Stimulated activated CD8-positive, alpha-beta memory T cell treated with anti-CD3 and anti-CD28 coated beads, Interleukin-2, amount 100 ng/mL, for 1 hour (primary cell): ENCODE results near the gene ZSWIM3.

Experiments used
- DNase-seq, 2 donors: peaks; one replicate each; pipeline ENCODE4 v3.0.0-alpha.2; 2020; ENCODE audit warnings: low read depth in 2 of 2

The ZSWIM3 gene

DNA sequence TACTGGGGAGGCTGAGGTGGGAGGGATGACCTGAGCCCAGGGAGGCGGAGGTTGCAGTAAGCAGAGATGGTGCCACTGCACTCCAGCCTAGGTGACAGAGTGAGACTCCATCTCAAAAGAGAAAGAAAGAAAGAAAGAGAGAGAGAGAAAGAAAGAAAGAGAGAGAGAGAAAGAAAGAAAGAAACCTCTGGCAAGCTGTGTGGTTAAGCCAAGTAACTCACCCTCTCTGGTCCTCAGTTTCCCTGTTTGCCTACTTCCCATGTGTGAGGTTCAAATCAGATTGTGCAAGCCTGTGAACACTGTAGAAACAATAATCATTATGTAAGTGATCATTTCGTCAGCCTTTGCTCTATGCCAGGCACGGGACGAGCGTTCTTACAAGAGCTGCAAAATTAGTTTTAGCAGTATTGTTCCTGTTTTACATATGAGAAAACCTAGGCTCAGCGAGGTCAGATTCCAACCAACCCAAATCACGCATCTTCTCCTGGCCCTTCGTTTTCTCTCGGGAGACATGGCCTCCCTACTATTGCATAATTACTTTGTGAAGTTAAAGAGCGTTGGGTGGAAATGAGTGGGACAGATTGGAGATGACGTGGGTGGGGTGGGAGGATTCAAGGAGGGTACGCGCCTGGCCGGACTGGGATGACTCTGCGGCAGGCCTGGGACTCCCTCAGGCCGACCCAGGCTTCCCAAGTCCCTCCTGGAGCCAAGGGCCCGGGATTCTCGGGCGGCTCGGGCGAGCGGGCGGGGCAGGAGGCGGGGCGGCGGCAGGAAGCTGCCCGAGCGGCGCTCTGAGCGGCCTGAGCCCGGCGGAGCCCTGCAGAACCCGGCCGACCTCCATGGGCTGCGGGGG is 24.2 kb upstream of the ZSWIM3 start, which contains the start of gene SNX21:
Gene SNX21 (plus strand): TSS at position 770 of the 853 bp plus-strand sequence. CDS start 121 bp downstream, outside the sequence.
- no peak for DNase-seq

DNA sequence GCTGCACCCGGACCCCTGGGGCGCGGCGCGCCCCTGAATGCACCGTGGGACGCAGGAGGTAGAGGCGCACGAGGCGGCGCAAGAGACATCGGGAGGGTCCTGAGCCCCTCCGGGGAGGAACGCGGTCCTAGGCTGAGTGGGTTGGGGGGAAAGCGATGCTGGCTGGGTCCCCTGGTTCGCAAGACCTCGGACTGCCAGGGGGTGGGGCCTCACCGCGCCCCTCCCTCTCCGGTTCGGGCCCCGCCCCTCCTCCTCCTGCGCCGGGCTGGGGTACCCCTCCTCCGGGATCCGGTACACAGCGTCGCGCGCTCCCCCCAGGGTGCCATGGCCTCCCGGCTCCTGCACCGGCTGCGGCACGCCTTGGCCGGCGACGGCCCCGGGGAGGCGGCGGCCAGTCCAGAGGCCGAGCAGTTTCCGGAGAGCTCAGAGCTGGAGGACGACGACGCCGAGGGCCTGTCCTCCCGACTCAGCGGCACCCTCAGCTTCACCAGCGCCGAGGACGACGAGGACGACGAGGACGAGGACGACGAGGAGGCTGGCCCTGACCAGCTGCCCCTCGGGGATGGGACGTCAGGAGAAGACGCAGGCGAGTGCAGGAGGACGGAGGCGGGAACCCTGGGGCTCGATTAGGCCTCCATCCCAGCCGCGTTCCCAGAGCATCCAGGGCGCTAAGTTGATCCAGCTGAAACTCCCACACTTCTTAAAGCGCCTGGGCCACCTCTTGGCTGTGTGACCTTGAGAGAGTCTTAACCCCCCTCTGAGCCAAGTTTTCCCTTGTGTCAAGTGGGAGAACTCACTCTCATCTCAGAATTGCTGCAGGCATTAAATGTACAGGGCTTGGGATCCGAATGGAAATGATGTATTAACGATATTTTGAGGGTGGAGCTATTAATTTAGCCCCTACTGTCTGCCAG is 23.3 kb upstream of the ZSWIM3 start:
- DNase-seq = no peak

DNA sequence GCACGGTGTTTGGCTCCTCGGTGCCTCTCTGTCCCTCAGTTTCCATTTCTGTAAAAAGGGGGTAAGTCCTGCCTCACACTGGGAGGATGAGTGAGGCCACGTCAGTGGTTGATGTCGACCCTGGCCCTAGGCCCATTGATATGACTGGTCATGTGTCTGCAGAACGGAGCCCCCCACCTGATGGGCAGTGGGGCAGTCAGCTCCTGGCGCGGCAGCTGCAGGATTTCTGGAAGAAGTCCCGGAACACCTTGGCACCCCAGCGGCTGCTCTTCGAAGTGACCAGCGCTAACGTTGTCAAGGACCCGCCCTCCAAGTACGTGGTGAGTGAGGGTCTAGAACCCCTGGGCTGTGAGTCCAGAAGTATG is 22.6 kb upstream of the ZSWIM3 start:
- DNase-seq = no peak

DNA sequence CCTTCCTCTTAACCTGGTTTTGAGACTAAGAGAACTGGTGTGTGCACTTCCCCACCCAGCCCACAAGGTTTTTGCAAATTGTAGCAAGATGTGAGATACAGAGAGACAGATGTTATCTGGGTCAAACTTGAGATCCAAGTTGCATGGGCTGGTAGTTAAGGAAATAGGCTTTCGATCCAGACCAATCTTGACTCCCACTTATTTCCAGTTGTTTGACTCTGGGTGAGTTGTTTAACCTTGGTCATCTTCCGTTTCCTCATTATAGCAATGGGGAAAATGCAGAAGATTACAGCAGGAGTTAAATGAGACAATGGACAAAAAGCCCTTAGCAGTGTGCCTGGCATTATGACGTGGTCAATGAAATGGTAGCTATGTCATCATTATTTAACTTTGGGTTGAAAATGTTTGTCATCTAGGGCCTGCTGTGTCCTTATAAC is 22.1 kb upstream of the ZSWIM3 start:
- no peak for DNase-seq

DNA sequence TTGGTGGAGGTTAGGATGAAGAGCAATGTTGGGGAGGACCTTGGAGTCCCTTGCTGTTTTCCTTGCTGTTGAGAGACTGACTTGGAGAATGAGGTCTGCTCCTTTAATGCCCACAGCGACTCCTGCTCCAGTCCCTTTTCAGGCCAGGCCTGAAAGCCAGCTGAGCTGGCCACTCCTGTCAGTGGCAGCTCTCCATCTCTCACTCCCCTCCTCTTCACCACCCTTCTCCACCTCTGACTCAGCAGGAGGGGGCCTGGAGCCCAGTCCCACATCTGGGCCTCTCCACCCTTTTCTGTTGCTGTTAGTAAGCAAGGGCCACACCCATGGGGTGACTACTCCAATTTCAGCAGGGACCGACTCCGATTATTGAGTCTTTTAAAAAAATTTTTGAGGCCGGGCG is 21.6 kb upstream of the ZSWIM3 start:
- DNase-seq = no peak

DNA sequence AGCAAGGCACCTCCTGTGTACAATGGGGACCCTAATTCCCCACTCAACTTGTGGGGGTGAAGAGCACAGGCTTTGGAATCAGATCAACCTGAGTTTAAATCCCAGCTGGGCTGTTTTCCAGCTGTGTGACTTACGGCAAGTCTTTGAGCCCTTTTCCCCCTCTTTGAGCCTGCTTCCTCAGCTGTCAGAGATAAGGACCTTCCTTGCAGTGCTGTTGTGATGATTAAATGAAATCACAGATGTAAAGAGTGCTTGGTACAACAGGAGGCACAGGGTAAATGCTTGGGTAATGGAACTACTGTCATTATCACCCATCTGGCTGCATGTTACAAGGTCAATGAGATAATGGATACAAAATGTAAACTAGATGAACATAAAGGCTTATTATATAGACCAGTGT is 20.6 kb upstream of the ZSWIM3 start:
- no peak for DNase-seq

DNA sequence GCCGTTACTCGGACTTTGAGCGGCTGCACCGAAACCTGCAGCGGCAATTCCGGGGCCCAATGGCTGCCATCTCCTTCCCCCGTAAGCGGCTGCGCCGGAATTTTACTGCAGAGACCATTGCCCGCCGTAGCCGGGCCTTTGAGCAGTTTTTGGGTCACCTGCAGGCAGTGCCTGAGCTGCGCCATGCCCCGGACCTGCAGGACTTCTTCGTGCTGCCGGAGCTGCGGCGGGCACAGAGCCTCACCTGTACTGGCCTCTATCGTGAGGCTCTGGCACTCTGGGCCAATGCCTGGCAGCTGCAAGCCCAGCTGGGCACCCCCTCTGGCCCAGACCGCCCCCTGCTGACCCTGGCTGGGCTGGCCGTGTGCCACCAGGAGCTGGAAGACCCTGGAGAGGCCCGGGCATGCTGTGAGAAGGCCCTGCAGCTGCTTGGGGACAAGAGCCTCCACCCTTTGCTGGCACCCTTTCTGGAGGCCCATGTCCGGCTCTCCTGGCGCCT is 16.7 kb upstream of the ZSWIM3 start:
- no peak for DNase-seq

DNA sequence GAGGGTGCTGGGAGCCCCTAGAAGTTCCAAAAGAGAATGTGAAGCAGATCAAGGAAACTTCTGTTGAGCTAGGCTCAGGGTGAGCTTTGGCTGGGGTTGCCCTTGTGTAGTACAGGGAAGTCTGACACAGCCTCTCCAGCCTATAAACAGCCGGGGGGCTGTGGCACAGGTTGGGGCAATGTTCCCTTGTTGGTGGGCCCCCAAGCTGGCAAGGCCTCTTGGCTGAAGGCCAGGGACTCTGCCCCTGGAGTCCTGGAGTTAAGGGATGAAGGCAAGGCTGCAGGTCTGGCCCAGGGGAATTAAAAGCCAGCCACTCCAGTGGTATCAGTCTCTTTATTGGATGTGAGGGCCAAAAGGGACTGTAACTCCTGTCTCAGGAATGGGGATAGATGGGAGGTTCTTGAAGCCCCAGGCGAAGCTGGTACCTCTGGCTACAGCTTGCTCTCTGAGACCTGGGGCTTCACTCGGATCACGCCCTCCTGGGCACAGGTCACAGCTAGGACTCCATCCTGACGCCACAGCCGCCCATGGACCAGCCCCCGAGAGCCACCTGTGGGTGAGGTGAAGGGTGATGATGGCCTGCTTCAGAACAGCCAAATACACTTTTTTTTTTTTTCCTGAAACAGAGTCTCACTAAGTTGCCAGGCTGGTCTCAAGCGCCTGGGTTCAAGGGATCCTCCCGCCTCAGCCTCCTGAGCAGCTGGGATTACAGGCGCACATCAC is 15.8 kb upstream of the ZSWIM3 start:
- DNase-seq = no peak

DNA sequence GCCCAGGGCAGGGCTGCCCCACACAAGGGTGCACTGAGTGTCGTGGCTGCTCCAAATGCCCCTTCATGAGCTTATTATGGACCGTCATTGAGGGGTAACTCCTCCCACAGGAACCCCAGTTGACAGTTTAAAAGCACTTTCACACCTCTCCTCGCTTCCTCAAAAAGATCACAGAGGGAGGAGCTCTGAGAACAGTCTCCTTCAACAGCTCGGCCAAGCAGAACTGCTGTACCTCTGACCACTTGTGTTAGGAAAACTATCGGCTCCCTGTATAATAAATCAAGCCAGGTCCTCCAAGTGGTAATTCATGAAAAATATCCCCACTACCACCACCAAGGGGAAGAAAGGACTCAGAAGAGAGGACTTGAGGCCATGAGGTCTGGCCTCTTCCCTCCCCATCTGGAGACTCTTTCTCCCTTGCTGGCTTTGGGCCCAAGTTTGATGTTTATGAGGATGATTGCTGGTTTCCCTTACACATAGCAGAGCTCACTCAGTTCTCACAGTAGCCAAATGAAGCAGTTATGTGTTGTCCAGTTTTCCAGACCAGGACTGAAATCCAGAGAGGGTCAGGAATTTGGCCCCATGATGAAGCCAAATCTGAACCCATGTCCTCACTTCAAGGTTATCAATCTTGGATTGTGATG is 15.1 kb upstream of the ZSWIM3 start:
- DNase-seq = no peak

DNA sequence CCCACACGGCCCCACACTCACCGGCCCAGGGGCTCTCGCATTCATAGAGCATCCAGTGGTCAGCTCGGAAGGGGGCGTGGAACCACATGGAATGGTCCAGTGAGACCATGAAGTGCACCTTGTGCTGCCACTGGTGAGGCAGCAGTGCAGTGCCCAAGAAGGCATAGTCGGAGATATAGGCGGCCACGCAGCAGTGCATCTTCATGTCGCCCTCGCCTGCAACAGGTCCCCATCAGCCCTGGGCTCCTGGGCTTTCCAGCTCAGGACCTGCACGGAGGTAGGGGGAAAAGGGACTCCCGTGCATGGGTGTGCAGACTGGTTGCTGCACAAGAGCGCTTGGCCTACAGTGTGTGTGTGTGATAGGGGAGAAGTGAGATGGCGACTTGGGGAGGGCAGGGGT is 13.9 kb upstream of the ZSWIM3 start:
- DNase-seq = no peak

DNA sequence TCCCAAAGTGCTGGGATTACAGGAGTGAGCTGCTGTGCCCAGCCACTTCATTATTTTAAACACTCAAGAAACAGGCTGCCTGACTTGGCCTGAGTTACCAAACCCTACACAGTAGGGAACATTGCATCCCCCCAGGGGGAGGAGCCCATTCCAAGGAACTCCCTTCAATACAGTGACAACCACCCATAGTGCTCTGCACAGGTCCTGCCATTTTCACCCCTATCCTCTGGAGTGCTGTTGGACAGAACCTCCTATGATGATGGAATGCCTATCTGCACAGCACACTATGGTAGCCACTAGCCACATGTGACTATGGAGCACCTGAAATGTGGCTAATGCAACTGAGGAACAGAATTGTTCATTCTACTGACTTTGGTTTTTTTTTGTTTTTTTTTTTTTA is 12.0 kb upstream of the ZSWIM3 start:
- no peak for DNase-seq

DNA sequence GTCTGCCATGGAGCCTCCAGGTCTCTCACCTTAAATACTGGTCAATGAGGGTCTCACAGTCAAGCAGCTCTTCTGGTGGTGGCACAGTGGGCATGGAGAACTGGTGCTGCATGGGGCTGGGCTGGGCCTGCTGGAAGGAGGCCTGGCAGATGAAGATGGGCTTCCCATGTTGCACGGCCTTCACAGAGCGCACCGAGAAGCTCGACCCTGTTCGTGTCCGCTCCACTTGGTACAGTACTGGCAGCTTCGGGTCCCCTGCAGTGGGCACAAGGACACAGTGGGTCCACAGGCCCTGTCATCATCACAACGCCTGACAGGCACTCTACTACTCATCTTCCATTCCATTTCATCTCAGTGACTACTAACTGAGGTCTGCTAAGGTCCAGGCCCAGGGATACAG is 9.0 kb upstream of the ZSWIM3 start:
- no peak for DNase-seq

DNA sequence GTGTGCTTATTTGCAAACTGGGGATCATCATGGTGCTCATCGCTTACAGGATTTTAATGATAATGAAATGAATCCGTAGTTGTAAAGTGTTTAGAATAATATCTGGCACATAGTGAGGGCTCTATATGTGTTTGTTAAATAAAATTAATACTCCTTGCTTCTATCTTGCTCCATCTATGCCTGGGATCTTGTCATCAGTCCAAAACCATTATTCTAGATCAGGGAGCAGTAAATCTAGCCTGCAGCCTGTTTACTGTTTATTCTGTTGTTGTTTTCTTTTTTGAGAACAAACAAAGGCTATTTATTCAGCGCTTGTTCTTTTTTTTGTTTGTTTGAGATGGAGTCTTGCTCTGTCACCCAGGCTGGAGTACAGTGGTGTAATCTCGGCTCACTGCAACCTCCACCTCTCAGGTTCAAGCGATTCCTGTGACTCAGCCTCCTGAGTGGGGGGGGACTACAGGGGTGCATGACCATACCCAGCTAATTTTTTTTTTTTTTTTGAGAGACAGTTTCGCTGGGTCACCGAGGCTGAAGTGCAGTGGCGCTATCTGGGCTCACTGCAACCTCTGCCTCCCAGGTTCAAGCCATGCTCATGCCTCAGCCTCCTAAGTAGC is 8.3 kb upstream of the ZSWIM3 start:
- DNase-seq = no peak

DNA sequence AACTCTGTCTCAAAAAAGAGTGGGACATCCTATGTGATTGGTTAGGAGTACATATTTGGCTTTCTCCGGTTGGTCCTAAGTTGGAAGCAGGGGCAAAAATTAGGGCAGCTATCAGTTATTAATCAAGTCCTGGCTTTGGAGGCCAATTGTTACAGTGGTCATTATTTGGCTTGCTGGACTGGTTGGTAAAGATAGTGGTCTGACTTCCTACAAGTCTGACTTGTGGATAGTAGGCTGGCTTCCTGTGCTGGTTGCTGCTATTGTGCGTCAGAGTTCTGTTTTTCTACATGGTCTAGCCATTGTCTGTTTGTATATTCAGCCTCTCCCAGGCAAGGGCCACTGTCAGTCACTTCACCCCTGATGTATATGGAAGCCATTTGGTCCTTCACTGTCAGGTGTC is 7.2 kb upstream of the ZSWIM3 start:
- DNase-seq = no peak

DNA sequence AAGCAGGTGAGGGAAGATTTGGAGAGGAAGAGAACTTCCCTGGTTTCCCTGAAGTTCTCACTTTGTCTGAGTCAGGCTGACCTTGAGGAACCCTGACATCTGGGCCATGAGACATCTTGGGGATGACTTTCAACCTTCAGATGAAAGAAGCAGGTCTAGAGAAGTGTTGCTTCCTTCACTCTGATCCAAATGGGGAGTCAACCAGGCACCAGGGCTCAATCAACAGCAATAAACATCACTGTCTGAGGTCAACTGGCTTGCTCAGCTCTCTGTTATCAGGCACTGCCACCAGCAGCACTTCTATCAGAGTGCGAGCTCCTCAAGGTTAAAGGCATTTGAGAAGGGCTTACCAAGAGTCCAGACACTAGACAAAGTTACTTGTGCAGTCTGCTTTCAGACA is 6.5 kb upstream of the ZSWIM3 start:
- DNase-seq = no peak

DNA sequence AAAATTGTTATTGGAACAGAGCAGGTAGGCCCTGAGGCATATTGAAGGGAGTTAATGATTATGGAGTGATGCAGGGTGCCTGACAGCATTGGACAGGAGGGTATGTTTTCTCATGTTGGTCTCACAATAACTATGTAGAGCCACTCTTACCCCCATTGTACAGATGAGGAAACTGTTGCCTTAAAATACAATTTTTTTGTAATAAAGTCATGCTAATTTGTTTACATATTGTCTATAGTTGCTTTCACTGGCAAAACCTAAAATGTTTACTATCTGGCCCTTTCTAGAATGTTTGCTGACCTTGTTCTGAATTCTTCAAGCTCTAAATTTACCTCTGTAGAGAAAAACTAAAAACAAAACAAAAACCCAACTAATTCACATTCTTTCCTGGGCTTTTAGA is 5.9 kb upstream of the ZSWIM3 start:
- no peak for DNase-seq

DNA sequence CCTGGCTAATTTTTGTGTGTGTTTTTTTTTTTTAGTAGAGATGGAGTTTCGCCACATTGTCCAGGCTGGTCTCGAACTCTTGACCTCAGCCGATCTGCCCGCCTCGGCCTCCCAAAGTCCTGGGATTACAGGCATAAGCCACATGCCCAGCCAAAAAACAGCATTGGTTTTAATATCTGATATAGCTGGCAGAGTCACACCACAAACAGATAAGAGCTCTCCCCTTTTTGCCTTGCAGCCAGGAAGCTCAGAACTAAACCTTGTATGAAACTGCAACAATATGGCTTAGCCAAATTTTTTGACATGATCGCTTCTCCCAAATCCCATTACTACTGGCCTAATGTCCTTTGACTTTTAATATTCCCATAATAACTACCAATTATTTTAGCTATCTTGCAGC is 5.1 kb upstream of the ZSWIM3 start:
- DNase-seq = no peak

DNA sequence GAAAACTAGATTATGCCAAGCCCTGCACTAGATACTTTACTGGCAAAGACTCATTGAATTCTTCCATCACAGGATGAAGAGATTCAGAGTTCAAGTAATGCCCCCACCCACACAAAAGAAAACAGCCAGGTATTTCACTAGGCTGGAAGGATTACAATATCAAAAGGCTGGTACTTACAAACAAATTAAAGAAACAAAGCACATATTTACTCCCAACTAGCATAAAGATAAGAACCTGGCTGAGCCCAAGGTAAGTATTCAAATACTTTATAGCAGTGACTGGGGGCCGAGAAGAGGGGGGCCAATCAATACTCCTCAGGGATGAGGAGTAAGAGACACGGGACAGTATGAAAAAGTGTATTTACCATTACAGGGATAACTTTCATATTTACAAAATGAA is 3.9 kb upstream of the ZSWIM3 start:
- no peak for DNase-seq

DNA sequence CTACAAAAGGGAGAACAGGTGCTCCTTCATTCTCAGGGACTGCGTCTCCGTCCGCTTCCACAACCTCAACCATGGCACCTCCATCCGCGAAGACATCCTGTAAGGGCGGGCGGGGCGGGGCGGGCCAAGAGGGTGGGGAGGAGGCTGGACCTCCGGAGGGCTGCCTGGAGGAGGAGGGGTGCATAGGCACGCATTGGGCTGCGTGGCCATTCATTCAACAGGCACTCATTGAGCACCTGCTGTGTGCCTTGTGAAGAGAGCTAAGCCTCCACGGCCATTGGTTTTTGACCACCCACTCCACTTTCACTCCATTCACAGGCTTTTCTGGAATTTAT is 435 bp downstream of the ZSWIM3 start:
- no peak for DNase-seq

DNA sequence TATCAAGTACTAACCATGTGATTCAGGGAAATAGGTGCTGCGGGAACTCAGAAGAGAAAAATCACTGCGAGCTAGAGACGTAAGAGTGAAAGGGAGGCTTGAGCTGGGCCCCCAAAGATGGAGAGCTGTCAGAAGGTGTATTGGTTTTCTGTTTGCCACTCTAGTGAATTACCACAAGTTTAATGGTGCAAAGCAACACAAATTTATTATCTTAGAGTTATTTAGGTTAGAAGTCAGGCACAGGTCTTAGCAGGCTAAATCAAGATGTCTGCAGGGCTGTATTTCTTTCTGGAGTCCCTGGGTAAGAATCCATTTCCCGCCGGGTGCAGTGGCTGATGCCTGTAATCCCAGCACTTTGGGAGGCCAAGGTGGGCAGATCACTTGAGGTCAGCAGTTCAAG is 2.5 kb downstream of the ZSWIM3 start:
- no peak for DNase-seq

DNA sequence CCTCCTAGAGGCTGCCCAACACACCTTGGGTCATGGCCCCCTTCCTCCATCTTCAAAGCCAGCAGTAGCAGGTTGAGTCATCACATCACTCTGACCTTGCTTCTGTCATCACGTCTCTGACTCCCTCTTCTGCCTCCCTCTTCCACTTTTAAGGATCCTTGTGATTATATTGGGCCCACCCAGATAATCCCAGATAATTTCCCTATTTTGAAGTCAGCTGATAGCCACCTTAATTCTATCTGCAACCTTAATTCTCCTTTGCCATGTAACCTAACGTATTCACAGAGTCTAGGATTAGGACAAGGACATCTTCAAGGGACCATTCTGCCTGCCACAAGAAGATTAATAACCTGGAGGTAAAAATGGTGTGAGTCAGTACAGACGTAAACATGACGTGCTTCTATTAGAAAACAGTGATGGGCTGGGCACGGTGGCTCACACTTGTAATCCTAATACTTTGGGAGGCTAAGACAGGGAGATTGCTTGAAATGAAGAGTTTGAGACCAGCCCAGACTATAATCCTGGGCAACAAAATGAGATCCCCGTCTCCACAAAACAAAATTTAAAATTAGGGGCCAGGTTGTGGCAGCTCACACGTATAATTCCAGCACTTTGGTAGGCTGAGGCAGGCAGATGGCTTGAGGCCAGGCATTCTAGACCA is 3.3 kb downstream of the ZSWIM3 start:
- DNase-seq = no peak
